DND-41 (cell line): ENCODE measurements around the gene C2CD4B.

Experiments used
- EZH2 ChIP-seq: IDR thresholded peaks from 3 replicates; pipeline ENCODE4 v1.6.1; 2012; ENCODE audit warnings: borderline replicate concordance, low read depth, mild to moderate bottlenecking, moderate library complexity, low read length, inconsistent platforms; ENCODE audit not compliant: severe bottlenecking
- TF ChIP-seq, protein P1 (sequence below): IDR thresholded peaks from 2 replicates; pipeline ENCODE4 v1.5.1; 2012; ENCODE audit warnings: borderline replicate concordance, low read length, moderate library complexity, mild to moderate bottlenecking; ENCODE audit not compliant: poor library complexity, severe bottlenecking; ENCODE audit errors: extremely low read depth

DNA sequence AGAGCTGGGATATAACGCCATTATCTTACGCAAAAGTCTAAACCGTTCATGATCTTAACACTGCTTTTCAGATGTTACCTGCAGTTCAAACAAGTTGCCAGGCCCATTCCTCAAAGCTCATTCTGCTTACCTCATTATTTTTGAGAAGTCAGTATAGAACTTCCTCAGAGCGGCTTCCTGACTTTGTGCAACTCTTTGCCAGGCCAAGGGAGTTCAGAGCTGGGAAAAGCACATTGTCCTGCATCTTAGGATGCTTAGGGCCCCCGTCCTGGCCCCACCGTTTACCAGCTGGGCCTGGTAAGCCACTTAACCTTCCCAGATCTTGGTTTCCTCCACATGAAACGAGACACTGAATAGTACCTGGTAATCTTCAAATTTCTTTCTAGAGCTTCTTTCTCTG is 6.8 kb upstream of the C2CD4B start:
- TF ChIP-seq, protein P1, sequence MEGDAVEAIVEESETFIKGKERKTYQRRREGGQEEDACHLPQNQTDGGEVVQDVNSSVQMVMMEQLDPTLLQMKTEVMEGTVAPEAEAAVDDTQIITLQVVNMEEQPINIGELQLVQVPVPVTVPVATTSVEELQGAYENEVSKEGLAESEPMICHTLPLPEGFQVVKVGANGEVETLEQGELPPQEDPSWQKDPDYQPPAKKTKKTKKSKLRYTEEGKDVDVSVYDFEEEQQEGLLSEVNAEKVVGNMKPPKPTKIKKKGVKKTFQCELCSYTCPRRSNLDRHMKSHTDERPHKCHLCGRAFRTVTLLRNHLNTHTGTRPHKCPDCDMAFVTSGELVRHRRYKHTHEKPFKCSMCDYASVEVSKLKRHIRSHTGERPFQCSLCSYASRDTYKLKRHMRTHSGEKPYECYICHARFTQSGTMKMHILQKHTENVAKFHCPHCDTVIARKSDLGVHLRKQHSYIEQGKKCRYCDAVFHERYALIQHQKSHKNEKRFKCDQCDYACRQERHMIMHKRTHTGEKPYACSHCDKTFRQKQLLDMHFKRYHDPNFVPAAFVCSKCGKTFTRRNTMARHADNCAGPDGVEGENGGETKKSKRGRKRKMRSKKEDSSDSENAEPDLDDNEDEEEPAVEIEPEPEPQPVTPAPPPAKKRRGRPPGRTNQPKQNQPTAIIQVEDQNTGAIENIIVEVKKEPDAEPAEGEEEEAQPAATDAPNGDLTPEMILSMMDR = no peak
- no peak for TF ChIP-seq EZH2
